GM10266 (cell line): ENCODE data around the gene PDE4B.
"Not testable (repeated sequence)": the region's sequence is repeated elsewhere in the genome, so short reads cannot be mapped to it uniquely, and the experiment has no call there.

Source experiments
- DNase-seq: peaks from one replicate; pipeline ENCODE4 v3.0.0; 2012; ENCODE audit errors: extremely low spot score
- CTCF ChIP-seq: IDR thresholded peaks from 2 replicates; pipeline ENCODE4 v1.5.1; 2012; ENCODE audit warnings: mild to moderate bottlenecking, low read depth; ENCODE audit not compliant: control insufficient read depth, insufficient read depth; ENCODE audit errors: missing control alignments

The PDE4B gene

GRCh38 chr1:66124670-66125069, 332.0 kb downstream of the PDE4B start:
- no peak for TF ChIP-seq CTCF
- no peak for DNase-seq

DNA sequence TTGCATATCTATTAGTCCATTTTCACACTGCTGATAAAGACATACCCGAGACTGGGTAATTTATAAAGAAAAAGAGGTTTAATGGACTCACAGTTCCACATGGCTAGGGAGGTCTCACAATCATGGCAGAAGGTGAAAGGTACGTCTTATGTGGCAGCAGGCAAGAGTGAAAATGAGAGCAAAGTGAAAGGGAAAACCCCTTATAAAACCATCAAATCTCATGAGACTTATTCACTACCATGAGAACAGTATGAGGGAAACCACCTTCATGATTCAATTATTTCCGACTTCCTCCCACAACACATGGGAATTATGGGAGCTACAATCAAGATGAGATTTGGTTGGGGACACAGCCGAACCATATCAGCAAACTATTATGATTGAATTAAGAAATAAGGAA, 335.9 kb downstream of the PDE4B start:
- not testable (repeated sequence) for DNase-seq

GRCh38 chr1:66132324-66132723, 339.6 kb downstream of the PDE4B start:
- no peak for TF ChIP-seq CTCF
- no peak for DNase-seq

DNA sequence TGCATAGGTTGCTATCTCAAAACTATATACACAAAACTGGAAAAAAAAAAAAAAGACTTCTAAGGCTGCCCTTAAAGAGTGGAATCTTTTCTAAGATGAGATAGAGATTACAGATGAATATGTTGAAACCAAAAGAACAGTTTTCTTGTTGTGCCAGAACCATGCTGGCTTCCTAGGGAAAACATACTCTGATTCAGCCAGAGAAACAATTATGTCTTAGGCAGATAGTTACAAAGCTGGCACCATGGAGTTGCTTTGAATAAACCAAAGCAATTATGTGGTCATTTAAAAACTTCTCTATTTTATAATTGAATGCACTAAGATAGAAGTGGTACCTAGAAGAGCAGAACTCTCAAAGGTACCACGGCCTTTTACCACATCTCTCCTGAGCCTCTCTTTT, 341.3 kb downstream of the PDE4B start:
- no peak for DNase-seq
- no peak for TF ChIP-seq CTCF

DNA sequence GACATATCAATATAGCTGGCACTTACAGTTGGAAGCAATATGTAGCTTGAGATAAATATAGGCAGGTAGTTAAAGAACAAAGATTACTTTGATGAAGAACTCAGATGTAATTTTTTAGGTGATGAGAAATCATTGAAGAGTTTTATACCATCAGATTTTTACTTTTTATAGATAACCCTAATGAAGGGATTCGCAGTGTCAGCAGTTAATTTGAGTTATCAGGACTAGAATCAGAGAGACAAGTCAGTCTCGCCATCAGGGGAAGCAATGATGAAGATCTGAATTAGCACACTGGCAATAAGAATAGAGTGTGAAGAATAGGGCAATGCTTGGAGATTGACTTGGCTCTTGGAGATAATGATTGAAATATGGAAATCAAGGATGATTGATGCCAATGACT, 342.5 kb downstream of the PDE4B start:
- no peak for TF ChIP-seq CTCF
- no peak for DNase-seq

DNA sequence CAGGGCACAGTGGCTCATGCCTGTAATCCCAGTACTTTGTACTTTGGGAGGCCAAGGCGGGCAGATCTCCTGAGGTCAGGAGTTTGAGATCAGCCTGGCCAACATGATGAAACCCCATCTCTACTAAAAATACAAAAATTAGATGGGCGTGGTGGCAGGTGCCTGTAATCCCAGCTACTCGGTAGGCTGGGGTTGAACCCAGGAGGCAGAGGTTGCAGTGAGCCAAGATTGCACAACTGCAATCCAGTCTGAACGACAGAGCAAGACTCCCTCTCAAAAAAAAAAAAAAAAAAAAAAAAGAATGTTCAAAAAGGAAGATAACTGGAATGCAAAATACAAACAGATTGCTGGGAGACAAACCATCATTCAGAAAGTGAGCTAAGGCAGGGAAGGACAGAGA, 343.7 kb downstream of the PDE4B start:
- not testable (repeated sequence) for DNase-seq

DNA sequence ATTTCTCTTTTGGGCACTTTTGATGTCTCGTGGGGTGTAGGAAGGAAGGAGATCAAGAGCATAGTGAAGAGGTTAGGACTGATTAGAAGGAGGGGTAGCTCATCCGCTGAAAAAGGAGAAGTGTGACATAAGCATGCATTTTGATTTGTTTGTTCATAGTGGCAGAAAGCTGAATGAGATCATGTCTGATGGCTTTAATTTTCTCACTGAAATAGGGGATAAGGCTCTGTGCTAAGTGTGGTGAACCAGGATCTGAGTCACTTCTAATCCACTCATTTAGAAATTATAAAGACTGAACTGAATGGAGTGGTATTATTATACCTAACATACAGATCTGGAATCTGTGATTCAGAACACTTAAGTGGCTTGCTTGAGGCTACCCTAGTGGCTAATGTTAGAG, 344.5 kb downstream of the PDE4B start:
- no peak for TF ChIP-seq CTCF
- DNase-seq = no peak

DNA sequence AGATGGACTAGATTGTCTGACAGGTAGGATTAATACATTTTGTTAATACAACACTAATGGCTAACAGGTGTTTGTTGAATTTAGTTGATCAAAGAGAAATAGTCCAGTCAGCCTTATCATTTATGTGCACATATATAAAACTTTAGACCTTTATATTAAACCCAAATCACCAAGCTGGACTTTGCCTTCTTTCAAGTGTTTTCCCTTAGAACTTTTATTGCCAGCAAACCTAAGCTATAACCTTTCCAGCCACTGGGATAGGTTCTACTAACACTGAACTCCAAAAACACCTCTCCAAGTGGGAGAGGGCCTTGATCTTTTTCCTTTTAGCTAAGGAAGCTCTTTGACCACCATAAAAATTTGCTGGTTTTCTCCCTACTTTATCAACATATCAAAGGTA, 345.9 kb downstream of the PDE4B start:
- no peak for DNase-seq
- no peak for TF ChIP-seq CTCF
